Naive B cell (primary cell): Measurements from ENCODE around the gene ZNF443. TPM values are rescaled to one million over a fixed set of nuclear protein-coding genes. Genes with fewer than 3 reads are reported as not detected.
A peak's percentile ranks its signal among the peaks of the same experiment; 100 is the strongest.
"Not testable (repeated sequence)": the region's sequence is repeated elsewhere in the genome, so short reads cannot be mapped to it uniquely, and the experiment has no call there.

Experiments used
- ATAC-seq, 2 donors: fragments of 150-1000 bp; cut with Tn5 transposase; 2 replicates each; pipeline ENCODE4 v1.10.0; 2021; ENCODE audit warnings: low read depth in 2 of 2, mild to moderate bottlenecking in 2 of 2, moderate library complexity in 2 of 2
- DNase-seq: peaks from one replicate; pipeline ENCODE4 v3.0.0; 2022
- H3K27ac Mint-ChIP-seq, 6 donors: one replicate each; pipeline ENCODE4 v1.8.0; 2020 to 2022; ENCODE audit warnings: mild to moderate bottlenecking in 6 of 6, mixed read lengths in 6 of 6, moderate library complexity in 5 of 6, inconsistent platforms in 2 of 6
- H3K27me3 Mint-ChIP-seq, 3 donors: one replicate each; pipeline ENCODE4 v1.8.0; 2021 to 2022; ENCODE audit warnings: mixed read lengths in 3 of 3, mild to moderate bottlenecking in 1 of 3
- H3K36me3 Mint-ChIP-seq, 2 donors: one replicate each; pipeline ENCODE4 v1.8.0; 2020 to 2022; ENCODE audit warnings: mixed read lengths in 2 of 2, inconsistent platforms in 1 of 2, mild to moderate bottlenecking in 1 of 2
- H3K4me1 Mint-ChIP-seq, 3 donors: one replicate each; pipeline ENCODE4 v1.8.0; 2020 to 2022; ENCODE audit warnings: mixed read lengths in 3 of 3, inconsistent platforms in 1 of 3, mild to moderate bottlenecking in 1 of 3, moderate library complexity in 1 of 3
- H3K4me3 Mint-ChIP-seq, 8 donors: one replicate each; pipeline ENCODE4 v1.8.0; 2020 to 2022; ENCODE audit warnings: mild to moderate bottlenecking in 8 of 8, mixed read lengths in 8 of 8, moderate library complexity in 8 of 8, inconsistent platforms in 2 of 8
- H3K9me3 Mint-ChIP-seq, 7 donors: one replicate each; pipeline ENCODE4 v1.8.0; 2020 to 2022; ENCODE audit warnings: mixed read lengths in 7 of 7, mild to moderate bottlenecking in 5 of 7, inconsistent platforms in 2 of 7, moderate library complexity in 1 of 7
- polyA plus RNA-seq, 6 donors: library from polyadenylated mRNA; unstranded; fragments of 300-500 nt; fragmentation: Illumina TruSeq; gene quantifications; one replicate each; pipeline ENCODE4 v1.2.3, GENCODE V29; 2021; ENCODE audit warnings: low read depth in 6 of 6

Gene ZNF443
- polyA plus RNA-seq, 6 donors from 2014 or later = 1.4 to 4.3 (median 3.1) TPM

- H3K36me3 Mint-ChIP-seq = peaks cover 26 to 32% of the 10 kb centered on the region in 2 donors
These were observed 49.7 kb downstream of the ZNF443 start for GRCh38 chr19:12391148-12391547.

GRCh38 chr19:12386365-12386764 is 54.5 kb downstream of the ZNF443 start:
- DNase-seq, H3K27me3 Mint-ChIP-seq, H3K27ac Mint-ChIP-seq, ATAC-seq: not testable (repeated sequence)
- peaks cover 5 to 25% (median 19%) of the 10 kb centered on the region in 3 donors for H3K4me1 Mint-ChIP-seq
- H3K9me3 Mint-ChIP-seq = peaks cover 0 to 11% (median 8%) of the 10 kb centered on the region in 7 donors
- H3K36me3 Mint-ChIP-seq = peaks cover 25 to 27% of the 10 kb centered on the region in 2 donors
- peak overlapping the region in 1 of 8 donors; percentile 35 for H3K4me3 Mint-ChIP-seq

More at GRCh38 chr19:12391148-12391547, 49.7 kb downstream of the ZNF443 start:
- not testable (repeated sequence) for DNase-seq, H3K27me3 Mint-ChIP-seq, ATAC-seq, H3K4me3 Mint-ChIP-seq, H3K4me1 Mint-ChIP-seq, H3K27ac Mint-ChIP-seq
- peaks cover 0 to 18% (median 11%) of the 10 kb centered on the region in 7 donors for H3K9me3 Mint-ChIP-seq

GRCh38 chr19:12380444-12380737 is 60.4 kb downstream of the ZNF443 start:
- DNase-seq (no peak), ATAC-seq (no peak)
- Mint-ChIP-seq H3K4me3 (peak overlapping the region in 1 of 8 donors; percentile 19), H3K36me3 (peaks cover 37 to 46% of the 10 kb centered on the region in 2 donors), H3K4me1 (peaks cover 0 to 14% (median 14%) of the 10 kb centered on the region in 3 donors), H3K27ac (no peak overlapping the region), H3K9me3 (peaks cover 20 to 47% (median 40%) of the 10 kb centered on the region in 7 donors), H3K27me3 (no peaks in the 10 kb centered on the region)

GRCh38 chr19:12379732-12380443 is 60.9 kb downstream of the ZNF443 start:
- DNase-seq (no peak), ATAC-seq (no peak)
- peak overlapping the region in 1 of 8 donors; percentile 9 for H3K4me3 Mint-ChIP-seq
- no peak overlapping the region for H3K27ac Mint-ChIP-seq
- H3K4me1 Mint-ChIP-seq = peaks cover 0 to 11% (median 10%) of the 10 kb centered on the region in 3 donors
- H3K27me3 Mint-ChIP-seq = no peaks in the 10 kb centered on the region
- peaks cover 20 to 47% (median 40%) of the 10 kb centered on the region in 7 donors for H3K9me3 Mint-ChIP-seq
- H3K36me3 Mint-ChIP-seq = peaks cover 37 to 46% of the 10 kb centered on the region in 2 donors

Other genes starting within 250 kb of the ZNF443 start
- gene ZNF44, start 146.1 kb downstream of the ZNF443 start, polyA plus RNA-seq = 10 to 100 TPM; 13.9 to 21.7 (median 15.3) TPM
- gene ZNF563, start 107.4 kb downstream of the ZNF443 start, polyA plus RNA-seq = 1 to 10 TPM; 2.6 to 6.0 (median 3.9) TPM
- gene ZNF442, start 75.3 kb downstream of the ZNF443 start, polyA plus RNA-seq = 1 to 10 TPM in 5 of 6 donors, not detected in 1; 1.7 to 2.5 (median 2.1) TPM
- 1 to 10 TPM; 2.0 to 9.5 (median 5.9) TPM for gene ZNF799, start 39.8 kb downstream of the ZNF443 start, polyA plus RNA-seq
- gene ZNF709, start 43.8 kb upstream of the ZNF443 start, polyA plus RNA-seq = 1 to 10 TPM in 5 of 6 donors, not detected in 1; 1.4 to 2.8 (median 2.3) TPM
- gene ZNF564, start 110.5 kb upstream of the ZNF443 start, polyA plus RNA-seq = 10 to 100 TPM; 14.8 to 22.7 (median 18.7) TPM
- 10 to 100 TPM in 4 of 6 donors, 1 to 10 TPM in 1, not detected in 1; 9.7 to 13.1 (median 12.2) TPM for gene ZNF490, start 169.8 kb upstream of the ZNF443 start, polyA plus RNA-seq
- gene ZNF791, start 169.9 kb upstream of the ZNF443 start, polyA plus RNA-seq = 10 to 100 TPM; 22.8 to 44.1 (median 28.2) TPM
- 10 to 100 TPM; 64.1 to 97.0 (median 76.9) TPM for gene MAN2B1, start 225.7 kb upstream of the ZNF443 start, polyA plus RNA-seq
- gene WDR83, start 225.8 kb upstream of the ZNF443 start, polyA plus RNA-seq = 10 to 100 TPM; 12.6 to 34.5 (median 17.5) TPM
- 100 to 1,000 TPM in 2 of 6 donors, 10 to 100 TPM in 4; 83.5 to 132 (median 85.5) TPM for gene DHPS, start 240.9 kb upstream of the ZNF443 start, polyA plus RNA-seq
- not detected for gene GNG14, start 247.0 kb upstream of the ZNF443 start, polyA plus RNA-seq